Motor neuron (in vitro differentiated cells): Measurements from ENCODE around the gene ITLN1. TPM values are rescaled to one million over a fixed set of nuclear protein-coding genes. Genes with fewer than 3 reads are reported as not detected.
"Not testable (repeated sequence)": the region's sequence is repeated elsewhere in the genome, so short reads cannot be mapped to it uniquely, and the experiment has no call there.

Source experiments
- ATAC-seq, 8 experiments: fragments of 200-7000 bp; cut with Tn5 transposase; replicated peaks in 6 of 8; 2 replicates each; pipeline ENCODE4 v1.8.0; 2021; ENCODE audit warnings: mild to moderate bottlenecking in 8 of 8, moderate library complexity in 8 of 8
- H3K27ac ChIP-seq, 2 donors: fragments of 250-450 bp; sonication (Bioruptor Pico); 2 replicates each; pipeline ENCODE4 v1.9.0; 2021; ENCODE audit warnings: antibody characterized with exemption in 2 of 2, mild to moderate bottlenecking in 2 of 2, moderate library complexity in 1 of 2
- H3K4me1 ChIP-seq, 2 donors: fragments of 250-450 bp; sonication (Bioruptor Pico); replicated peaks in 1 of 2; 2 replicates each; pipeline ENCODE4 v1.6.1; 2021; ENCODE audit warnings: antibody characterized with exemption in 2 of 2, mild to moderate bottlenecking in 2 of 2, moderate library complexity in 1 of 2
- H3K4me3 ChIP-seq, 5 donors: fragments of 250-450 bp; sonication (Bioruptor Pico); 2 replicates each; pipeline ENCODE4 v1.9.0; 2021; ENCODE audit warnings: antibody characterized with exemption in 5 of 5, mild to moderate bottlenecking in 5 of 5, moderate library complexity in 4 of 5
- WGBS, 10 experiments: fragments of 450-650 bp; shearing (Covaris generic); methylation state at CpG; one replicate each; pipeline ENCODE4 v1.0.0; 2022; 5-methylcytosine and 5-hydroxymethylcytosine counted together
- in situ Hi-C, 9 experiments: fragments of 400-800 bp; cut with MboI; loops; one replicate each; pipeline ENCODE4 v1.15.0; 2021; ENCODE audit warnings: low sequenced_read_pairs in 9 of 9, low pct_unique_long_range_greater_than_20kb in 2 of 9; ENCODE audit not compliant: unreplicated experiment in 9 of 9
- total RNA-seq, 8 experiments: library from RNA; unstranded; fragments of 300-600 nt; gene quantifications; 2 replicates each; pipeline versions ENCODE4 v1.2.3 to v1.2.4, GENCODE V29; 2022

Gene ITLN1
- total RNA-seq = 1 to 10 TPM in 1 of 8 experiments, under 1 TPM in 2, not detected in 5; 0.17 to 1.3 (median 0.57) TPM

DNA sequence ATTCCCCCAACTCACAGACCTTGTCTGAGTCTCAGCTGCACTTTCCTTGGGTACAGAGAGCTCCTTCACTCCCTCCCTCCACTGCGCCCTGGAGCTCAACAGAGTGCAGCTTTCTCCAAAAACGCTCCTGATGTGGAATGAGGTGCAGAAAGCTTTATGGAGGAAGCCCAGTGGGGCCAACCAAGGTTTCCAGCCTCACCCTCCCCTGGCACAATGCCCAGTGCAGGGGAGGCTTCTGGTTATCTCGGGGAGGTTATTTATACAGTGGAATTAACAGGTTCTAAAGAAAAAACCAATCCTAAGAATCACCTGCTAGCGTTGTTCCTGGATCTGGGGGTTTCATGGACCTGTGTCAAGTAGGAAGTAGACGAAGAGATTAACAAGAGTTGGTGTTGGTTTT is at the start of gene ITLN1:
Gene ITLN1 (minus strand): TSS at position 139 of the 400 bp plus-strand sequence. CDS start 303 bp downstream, outside the sequence.
- Histone ChIP-seq H3K4me3 (no peak within 1 kb of the TSS), H3K4me1 (peaks cover 0 to 11% of the 10 kb centered on the region in 2 donors), H3K27ac (no peak within 1 kb of the TSS)
- 11 to 100% (median 64%) methylated on average over 1 to 5 of the region's 5 CpGs; no CpG with 5 or more reads in 1 of the 10 experiments for WGBS, 10 experiments
- no peak for ATAC-seq
- in situ Hi-C loops = no loop called here

DNA sequence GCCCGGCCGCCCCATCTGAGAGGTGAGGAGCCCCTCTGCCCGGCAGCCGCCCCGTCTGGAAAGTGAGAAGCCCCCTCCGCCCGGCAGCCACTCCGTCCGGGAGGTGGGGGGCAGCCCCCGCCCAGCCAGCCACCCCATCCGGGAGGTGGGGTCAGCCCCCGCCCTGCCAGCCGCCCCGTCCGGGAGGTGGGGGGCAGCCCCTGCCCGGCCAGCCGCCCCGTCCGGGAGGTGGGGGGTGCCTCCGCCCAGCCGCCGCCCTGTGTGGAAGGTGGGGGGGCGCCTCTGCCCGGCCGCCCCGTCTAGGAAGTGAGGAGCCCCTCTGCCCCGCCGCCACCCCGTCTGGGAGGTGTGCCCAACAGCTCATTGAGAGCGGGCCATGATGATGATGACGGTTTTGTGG is 48.3 kb upstream of the ITLN1 start:
- in situ Hi-C loops, H3K4me1 ChIP-seq, ATAC-seq, H3K27ac ChIP-seq, H3K4me3 ChIP-seq: not testable (repeated sequence)
- WGBS, 10 experiments = no CpG with 5 or more reads among the region's 31 CpGs

DNA sequence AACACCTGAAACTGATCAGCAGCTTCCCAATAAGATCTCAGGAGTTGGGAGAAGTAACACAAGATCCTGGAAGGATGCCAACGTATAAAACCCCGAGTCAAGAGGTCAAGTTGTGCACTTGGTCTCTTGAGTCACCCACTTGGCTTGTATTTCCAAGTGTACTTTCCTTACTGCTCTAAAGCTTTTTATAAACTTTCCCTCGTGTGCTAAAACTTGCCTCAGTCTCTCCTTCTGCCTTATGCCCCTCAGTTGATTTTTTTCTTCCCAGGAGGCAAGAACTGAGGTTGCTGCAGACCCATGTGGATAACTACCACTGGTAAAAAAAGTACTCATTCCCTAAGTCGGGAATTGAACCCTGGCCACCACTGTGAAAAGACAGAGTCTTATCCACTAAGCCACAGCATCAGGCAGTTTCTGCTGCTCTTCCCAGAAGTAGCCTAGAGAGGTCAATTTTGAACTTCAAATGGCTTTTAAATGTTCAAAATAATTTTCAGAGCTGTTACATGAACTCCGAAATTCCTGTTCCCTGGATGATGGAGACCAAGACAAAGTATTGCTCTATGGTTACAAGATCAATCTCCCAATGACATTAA is 40.8 kb upstream of the ITLN1 start:
- in situ Hi-C loops = no loop called here
- ATAC-seq = no peak
- no peaks in the 10 kb centered on the region for H3K4me1 ChIP-seq
- WGBS, 10 experiments = 0 to 82% (median 62%) methylated on average over 1 to 5 of the region's 5 CpGs
- no peak overlapping the region for H3K4me3 ChIP-seq
- H3K27ac ChIP-seq = no peak overlapping the region

DNA sequence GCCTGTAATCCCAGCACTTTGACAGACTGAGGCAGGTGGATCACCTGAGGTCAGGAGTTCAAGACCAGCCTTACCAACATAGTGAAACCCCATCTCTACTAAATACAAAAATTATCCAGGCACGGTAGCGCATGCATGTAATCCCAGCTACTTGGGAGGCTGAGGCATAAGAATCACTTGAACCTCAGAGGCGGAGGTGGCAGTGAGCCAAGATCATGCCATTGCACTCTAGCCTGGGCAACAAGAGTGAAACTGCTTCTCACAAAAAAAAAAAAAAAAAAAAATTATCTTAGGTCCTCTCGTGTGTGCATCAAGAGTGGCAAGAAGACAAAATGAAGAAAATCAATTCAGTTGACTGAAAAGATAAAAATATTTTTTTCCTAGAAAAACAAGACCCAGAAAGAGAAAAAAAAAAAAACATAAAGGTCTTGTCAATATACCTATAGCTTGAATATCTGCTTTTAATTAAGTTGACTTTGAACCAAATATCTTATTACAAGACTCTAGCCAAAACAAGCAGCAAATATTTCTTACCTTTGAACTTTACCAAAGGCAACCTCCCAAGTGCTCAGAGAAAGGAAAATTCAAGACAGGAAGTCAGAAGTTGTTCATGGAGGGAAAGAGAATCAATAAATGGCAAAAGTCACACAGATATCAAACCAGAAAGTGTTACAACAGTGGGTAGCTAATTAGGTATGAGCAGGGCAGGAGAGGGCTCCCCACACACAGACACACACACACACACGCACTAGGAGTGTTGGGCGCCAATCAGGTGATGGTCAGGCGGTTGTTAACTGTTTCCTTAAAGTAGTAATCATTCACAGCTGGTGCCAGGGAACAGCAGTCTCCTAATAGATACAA is 40.0 kb upstream of the ITLN1 start:
- Histone ChIP-seq H3K4me1 (no peaks in the 10 kb centered on the region), H3K27ac (no peak overlapping the region), H3K4me3 (no peak overlapping the region)
- no peak for ATAC-seq
- in situ Hi-C loops = no loop called here
- 26 to 89% (median 81%) methylated on average over 2 to 7 of the region's 7 CpGs for WGBS, 10 experiments

DNA sequence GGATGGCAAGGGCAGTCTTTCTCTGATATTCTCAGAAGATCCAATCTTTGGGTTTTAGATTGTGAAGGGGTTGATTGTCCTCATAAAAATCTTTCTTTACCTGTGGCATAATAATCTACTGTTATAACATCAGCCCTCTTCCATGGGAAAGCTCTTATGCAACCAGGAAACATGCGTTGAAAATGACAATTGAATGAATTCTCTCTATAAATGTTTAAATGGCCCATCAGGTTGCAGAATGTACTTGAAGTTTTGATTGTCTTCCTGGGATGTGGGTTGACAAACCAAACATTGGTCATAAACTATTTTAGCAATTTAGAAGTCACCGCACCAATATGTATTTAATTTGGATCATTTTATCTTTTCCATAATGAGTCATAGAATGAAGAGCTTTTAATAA is 31.7 kb upstream of the ITLN1 start:
- no peak overlapping the region for H3K27ac ChIP-seq
- no peak for ATAC-seq
- no peaks in the 10 kb centered on the region for H3K4me1 ChIP-seq
- 33 to 100% (median 88%) methylated on average over 1 to 2 of the region's 2 CpGs for WGBS, 10 experiments
- in situ Hi-C loops = no loop called here
- no peak overlapping the region for H3K4me3 ChIP-seq

DNA sequence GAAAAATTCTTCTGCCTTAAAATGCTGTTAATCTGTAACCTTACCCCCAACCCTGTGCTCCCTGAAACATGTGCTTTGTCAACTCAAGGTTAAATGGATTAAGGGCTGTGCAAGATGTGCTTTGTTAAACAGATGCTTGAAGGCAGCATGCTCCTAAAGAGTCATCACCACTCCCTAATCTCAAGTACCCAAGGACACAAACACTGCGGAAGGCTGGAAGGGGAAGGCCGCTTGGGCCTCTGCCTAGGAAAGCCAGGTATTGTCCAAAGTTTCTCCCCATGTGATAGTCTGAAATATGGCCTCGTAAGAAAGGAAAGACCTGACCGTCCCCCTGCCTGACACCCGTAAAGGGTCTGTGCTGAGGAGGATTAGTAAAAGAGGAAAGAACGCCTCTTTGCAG is 28.2 kb upstream of the ITLN1 start:
- H3K4me1 ChIP-seq, in situ Hi-C loops, H3K27ac ChIP-seq, H3K4me3 ChIP-seq, ATAC-seq: not testable (repeated sequence)
- 12 to 90% (median 89%) methylated on average over 2 to 3 of the region's 6 CpGs; no CpG with 5 or more reads in 5 of the 10 experiments for WGBS, 10 experiments

DNA sequence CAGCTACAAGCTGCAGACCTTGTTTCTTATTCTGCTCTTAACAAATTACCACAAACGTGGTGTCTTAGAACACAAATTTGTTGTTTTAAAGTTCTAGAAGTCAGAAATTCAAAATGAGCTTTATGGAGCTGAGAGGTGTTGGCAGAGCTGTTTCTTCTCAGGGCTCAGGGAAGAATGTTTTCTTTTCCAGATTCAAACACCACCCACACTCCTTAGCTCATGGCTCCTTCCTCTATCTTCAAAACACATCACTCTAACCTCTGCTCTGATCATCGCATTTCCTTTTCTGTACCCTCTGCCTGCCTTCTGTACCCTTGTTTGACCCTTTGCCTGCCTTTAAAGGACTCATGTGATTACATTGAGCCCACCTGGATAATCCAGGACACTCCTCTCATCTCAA is 26.9 kb upstream of the ITLN1 start:
- no peak overlapping the region for H3K4me3 ChIP-seq
- in situ Hi-C loops = no loop called here
- WGBS, 10 experiments = 0 to 67% (median 22%) methylated on average over 1 to 2 of the region's 2 CpGs; no CpG with 5 or more reads in 3 of the 10 experiments
- no peaks in the 10 kb centered on the region for H3K4me1 ChIP-seq
- H3K27ac ChIP-seq = no peak overlapping the region
- ATAC-seq = no peak

DNA sequence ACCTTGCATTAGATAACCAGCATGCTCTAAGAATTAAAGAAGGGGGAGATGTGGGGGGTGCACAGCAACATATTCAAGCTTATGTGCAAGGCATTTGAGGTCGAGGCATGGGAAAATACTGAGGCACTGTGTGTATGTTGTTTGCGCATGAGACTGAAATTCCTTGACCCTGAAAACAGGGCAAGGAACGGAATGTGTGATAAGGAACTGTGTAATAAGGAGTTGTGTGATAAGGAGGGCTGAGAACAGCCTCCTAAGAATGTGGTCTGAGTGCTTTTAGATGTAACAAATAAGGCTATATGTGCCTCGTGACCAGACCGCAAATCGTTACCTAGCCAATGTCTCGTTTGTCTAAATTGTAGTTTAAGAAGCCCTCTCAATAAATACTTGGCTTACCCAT is 26.5 kb upstream of the ITLN1 start:
- in situ Hi-C loops = no loop called here
- H3K27ac ChIP-seq = no peak overlapping the region
- no peak for ATAC-seq
- H3K4me1 ChIP-seq = no peaks in the 10 kb centered on the region
- no peak overlapping the region for H3K4me3 ChIP-seq
- WGBS, 10 experiments = 17 to 91% (median 70%) methylated on average over 2 to 6 of the region's 7 CpGs; no CpG with 5 or more reads in 4 of the 10 experiments

DNA sequence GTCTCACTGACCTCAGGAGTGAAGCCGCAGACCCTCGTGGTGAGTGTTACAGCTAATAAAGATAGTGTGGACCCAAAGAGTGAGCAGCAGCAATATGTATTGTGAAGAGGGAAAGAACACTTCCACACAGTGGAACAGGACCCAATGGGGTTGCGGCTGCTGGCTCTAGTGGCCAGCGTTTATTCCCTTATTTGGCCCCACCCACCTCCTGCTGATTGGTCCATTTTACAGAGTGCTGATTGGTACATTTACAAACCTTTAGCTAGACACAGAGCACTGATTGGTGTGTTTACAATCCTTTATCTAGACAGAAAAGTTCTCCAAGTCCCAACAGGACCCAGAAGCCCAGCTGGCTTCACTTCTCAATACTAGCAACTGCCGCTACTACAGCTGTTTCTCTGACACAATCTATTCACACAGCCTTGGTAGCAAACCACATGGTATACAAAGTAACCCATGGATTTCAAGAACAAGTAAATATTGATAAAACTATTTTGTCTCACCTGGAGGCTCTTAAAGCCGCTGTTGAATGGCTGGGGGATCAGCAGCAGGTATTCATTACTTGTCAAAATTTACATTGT is 25.3 kb upstream of the ITLN1 start:
- Histone ChIP-seq H3K27ac (no peak overlapping the region), H3K4me3 (no peak overlapping the region), H3K4me1 (no peaks in the 10 kb centered on the region)
- in situ Hi-C loops = no loop called here
- 21 to 90% (median 50%) methylated on average over 1 to 6 of the region's 6 CpGs; no CpG with 5 or more reads in 3 of the 10 experiments for WGBS, 10 experiments
- no peak for ATAC-seq

DNA sequence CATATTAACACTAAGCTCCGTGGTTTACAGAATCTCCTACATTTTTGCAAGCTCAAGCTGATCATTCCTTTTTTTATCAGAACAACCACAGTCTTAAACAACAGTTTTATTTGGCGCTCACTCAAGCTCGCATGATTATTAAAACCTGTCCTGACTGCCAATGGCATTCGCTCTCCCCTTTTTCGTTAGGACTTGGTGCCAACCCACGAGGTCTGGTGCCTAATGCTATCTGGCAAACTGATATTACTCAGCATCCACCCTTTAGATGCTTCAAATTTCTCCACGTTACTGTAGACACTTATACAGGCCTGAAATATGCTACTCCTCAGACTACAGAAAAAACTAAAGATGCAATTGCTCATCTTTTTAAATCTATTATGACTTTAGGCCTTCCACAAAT is 23.0 kb upstream of the ITLN1 start:
- no peak overlapping the region for H3K27ac ChIP-seq
- no peaks in the 10 kb centered on the region for H3K4me1 ChIP-seq
- WGBS, 10 experiments = 17 to 84% (median 69%) methylated on average over 1 to 7 of the region's 7 CpGs
- no peak overlapping the region for H3K4me3 ChIP-seq
- in situ Hi-C loops = no loop called here
- ATAC-seq = no peak

DNA sequence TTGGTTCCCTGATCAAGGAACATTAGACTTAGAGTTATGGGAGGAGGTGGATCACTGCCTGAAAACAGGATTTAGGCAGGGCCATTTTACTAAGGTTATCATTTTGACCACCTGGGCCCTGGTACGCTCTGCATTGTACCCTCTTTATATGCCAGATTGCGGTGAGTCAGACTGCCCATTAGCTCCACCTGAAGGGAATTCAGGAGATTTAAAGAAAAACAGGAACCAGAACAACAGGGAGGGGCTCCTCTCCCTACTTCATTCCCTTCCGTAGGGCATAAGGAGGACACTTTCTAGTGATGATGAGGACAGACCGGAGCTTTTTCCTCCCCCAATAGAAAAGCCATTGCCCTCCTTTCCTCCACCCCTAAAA is 20.6 kb upstream of the ITLN1 start:
- in situ Hi-C loops = no loop called here
- no peak for ATAC-seq

DNA sequence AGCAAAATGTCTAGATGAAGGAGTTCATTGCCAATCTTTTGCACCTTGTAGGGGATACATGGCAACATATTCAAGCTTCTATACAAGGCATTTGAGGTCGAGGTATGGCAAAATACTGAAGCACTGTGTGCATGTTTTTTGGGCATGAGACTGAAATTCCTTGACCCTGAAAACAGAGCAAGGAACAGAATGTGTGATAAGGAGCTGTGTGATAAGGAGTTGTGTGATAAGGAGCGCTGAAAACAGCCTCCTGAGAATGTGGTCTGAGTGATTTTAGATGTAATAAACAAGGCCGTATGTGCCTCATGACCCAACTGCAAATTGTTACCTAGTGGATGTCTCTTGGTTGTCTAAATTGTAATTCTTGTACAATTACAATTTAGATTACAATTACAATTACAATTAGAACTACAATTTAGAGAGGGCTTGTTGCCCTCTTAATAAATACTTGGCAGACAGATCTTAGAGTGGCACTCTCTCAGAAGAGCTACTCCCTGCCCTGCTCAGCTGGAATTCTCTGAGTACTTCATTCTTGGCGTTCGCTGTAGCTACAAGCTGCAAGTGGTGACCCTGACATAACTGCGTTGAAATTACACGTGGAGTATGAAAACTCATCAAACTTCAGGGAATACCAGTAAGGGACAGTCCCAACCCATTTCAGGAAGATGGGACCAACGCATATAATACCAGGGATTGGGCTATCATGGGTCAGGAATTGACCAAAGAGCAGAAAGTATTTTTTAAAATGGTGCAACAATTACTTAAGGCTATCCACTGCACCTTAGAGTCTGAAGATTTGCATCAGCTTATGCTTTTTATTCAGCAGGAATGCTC is 20.0 kb upstream of the ITLN1 start:
- in situ Hi-C loops = no loop called here
- ATAC-seq = no peak
- Histone ChIP-seq H3K4me3 (no peak overlapping the region), H3K27ac (no peak overlapping the region), H3K4me1 (no peaks in the 10 kb centered on the region)
- WGBS, 10 experiments = 0 to 90% (median 77%) methylated on average over 1 to 8 of the region's 8 CpGs

More for the DNA sequence above, 20.6 kb upstream of the ITLN1 start:
- Histone ChIP-seq H3K4me3 (no peak overlapping the region), H3K27ac (no peak overlapping the region), H3K4me1 (no peaks in the 10 kb centered on the region)
- 32 to 100% (median 69%) methylated on average over 1 to 4 of the region's 4 CpGs; no CpG with 5 or more reads in 1 of the 10 experiments for WGBS, 10 experiments

DNA sequence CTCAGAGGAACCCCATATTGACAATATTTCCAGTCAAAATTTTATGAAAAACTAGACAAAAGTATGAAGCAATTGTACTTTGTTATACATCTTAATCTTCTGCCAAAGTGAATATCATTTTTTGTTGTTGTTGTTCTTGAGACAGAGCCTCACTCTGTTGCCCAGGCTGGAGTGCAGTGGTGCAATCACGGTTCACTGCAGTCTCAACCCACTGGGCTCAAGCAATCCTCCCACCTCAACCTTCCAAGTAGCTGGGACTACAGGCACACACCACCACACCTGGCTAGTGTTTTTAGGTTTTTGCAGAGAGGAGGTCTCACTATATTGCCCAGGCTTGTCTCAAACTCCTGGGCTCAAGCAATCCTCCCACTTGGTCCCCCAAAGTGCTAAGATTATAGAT is 17.3 kb upstream of the ITLN1 start:
- in situ Hi-C loops, H3K4me3 ChIP-seq, ATAC-seq, H3K4me1 ChIP-seq, H3K27ac ChIP-seq: not testable (repeated sequence)
- WGBS, 10 experiments = 43 to 100% (median 66%) methylated on average over 1 of the region's 1 CpG; no CpG with 5 or more reads in 4 of the 10 experiments
